DND-41 (cell line): ENCODE measurements around the gene ZNF746.

Experiments
- CTCF ChIP-seq: IDR thresholded peaks from 2 replicates; pipeline ENCODE4 v1.5.1; 2012; ENCODE audit warnings: borderline replicate concordance, low read length, moderate library complexity, mild to moderate bottlenecking; ENCODE audit not compliant: poor library complexity, severe bottlenecking; ENCODE audit errors: extremely low read depth
- EZH2 ChIP-seq: IDR thresholded peaks from 3 replicates; pipeline ENCODE4 v1.6.1; 2012; ENCODE audit warnings: borderline replicate concordance, low read depth, mild to moderate bottlenecking, moderate library complexity, low read length, inconsistent platforms; ENCODE audit not compliant: severe bottlenecking

DNA sequence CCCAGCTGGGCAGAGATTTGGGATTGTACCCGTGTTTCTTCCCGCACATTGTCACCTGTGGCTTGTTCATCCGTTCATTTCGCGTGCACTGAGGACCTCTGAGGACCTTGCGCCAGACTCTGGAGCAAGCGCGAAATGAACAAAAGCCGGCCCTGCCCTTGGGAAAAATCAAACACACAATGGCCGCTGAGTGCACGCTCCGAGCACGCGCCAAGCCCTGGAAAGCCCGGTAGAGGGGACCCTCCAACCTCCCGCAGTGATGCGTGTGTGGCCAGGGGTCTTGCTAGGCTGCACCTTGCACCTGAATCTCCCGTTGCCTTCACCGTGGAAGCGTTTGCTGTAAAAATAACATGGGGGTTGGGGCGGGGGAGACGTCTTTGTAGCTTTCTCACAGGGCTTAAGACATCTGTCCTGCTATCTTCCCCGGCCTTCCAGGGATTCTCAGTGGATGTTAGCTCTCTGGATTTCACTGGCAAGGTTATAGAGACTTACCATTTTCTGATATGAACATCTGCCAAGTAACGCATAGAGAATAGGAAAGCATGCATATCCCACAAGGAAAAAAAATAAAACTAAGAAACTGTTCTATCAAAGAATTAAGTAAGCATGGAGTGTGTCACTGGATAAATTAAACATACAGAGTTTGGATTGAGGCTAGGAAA lies 74.0 kb downstream of the ZNF746 start:
- TF ChIP-seq CTCF: no peak
- TF ChIP-seq EZH2: no peak
